Epithelial cell of alveolus of lung (primary cell): ENCODE results near the gene SINHCAF. TPM values are rescaled to one million over a fixed set of nuclear protein-coding genes. Genes with fewer than 3 reads are reported as not detected.

Source experiments
- total RNA-seq: library from RNA; depleted of rRNA; stranded (reverse); fragments of >200 nt; gene quantifications from 2 replicates; pipeline ENCODE4 v1.2.1, GENCODE V29; 2015

The SINHCAF gene, protein sequence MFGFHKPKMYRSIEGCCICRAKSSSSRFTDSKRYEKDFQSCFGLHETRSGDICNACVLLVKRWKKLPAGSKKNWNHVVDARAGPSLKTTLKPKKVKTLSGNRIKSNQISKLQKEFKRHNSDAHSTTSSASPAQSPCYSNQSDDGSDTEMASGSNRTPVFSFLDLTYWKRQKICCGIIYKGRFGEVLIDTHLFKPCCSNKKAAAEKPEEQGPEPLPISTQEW
- total RNA-seq: 66.4 and 79.9 TPM in 2 replicates

DNA sequence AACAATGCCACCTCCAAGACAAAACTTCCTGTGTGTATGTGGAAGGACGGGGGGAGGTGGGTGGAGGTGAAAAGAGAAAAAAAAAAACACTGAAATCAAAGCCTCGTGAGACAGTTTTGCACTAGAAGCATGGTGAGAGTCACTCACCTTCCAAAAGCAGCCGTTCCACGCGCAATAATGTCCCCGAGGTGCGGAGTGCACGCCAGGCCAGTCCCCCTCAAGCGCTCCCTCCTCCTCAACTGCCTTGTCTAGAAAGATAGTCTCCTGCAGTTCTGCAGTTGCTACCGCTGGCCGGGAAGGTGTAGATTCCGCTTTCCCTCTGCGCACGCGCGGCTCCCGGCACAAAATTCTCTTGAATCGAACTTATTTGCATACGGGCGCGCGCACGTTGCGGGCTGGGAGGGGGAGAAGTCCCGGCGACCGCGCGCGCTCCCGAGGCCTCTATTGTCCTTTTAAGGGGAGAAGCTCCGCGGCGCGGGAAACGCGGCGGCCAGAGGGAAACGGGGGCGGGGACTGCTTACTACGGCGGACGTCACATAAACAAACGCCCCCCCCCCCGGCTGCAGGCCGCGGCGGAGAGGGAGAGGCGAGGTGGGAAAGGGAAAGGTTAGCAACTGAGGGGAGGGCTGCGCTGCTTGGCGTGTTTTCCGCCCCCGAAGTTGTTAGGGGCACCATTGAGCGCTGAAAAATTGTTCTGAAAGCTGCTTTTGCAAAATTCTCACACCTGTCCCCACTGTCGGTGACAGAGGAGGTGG is at the start of gene SINHCAF:
Gene SINHCAF, minus strand, starts transcription at position 274 of the 755 bp plus-strand sequence. CDS start 27,946 bp downstream, outside the sequence.

